Stimulated activated CD4-positive, alpha-beta T cell treated with anti-CD3 and anti-CD28 coated beads, Interleukin-1b, Interleukin-23, amount 100 ng/mL, for 24 hours (primary cell): ENCODE results near the gene SYVN1.
"Not testable (repeated sequence)": the region's sequence is repeated elsewhere in the genome, so short reads cannot be mapped to it uniquely, and the experiment has no call there.

ENCODE experiments used
- DNase-seq, 4 experiments: peaks; one replicate each; pipeline ENCODE4 v3.0.0-alpha.2; 2020; ENCODE audit warnings: low read depth in 4 of 4, low spot score in 1 of 4

SYVN1 gene

DNA sequence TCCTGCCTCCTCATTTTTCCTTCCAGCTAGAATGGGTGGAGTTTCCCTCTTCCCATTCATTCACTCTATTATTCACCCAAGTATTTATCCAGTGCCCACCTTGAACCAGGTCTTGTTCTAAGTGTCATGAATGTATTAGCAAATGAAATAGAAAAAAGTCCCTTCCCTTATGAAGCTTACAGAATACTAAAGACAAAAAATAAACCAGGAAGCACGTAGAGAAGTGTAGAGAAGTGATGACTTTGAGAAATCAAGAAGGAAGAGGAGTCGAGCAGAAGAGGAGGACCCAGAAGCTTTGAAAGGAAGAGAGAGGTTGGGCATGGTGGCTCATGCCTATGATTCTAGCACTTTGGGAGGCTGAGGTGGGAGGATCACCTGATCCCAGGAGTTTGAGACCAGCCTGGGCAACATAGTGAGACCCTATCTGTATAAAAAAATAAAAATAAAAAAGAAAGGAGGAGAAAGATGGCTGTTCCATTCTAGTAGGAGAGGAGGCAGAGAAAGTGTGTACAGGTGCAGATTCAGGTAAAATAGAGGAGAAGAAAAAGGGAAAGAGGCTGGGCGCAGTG lies 17.1 kb upstream of the SYVN1 start:
- DNase-seq = no peak

GRCh38 chr11:65150509-65151299 lies 16.4 kb upstream of the SYVN1 start:
- no peak for DNase-seq

DNA sequence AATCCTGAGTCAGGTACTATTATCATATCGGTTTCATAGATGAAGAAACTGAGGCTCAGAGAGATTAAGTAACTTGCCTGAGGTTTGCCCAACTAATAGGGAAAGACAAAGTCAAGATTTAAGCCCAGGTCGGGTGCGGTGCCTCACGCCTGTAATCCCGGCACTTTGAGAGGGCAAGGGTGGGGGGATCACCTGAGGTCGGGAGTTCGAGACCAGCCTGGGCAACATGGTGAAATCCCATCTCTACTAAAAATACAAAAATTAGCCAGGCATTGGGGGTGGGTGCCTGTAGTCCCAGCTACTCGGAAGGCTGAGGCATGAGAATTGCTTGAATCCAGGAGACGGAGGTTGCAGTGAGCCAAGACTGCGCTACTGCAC lies 15.8 kb upstream of the SYVN1 start:
- not testable (repeated sequence) for DNase-seq

DNA sequence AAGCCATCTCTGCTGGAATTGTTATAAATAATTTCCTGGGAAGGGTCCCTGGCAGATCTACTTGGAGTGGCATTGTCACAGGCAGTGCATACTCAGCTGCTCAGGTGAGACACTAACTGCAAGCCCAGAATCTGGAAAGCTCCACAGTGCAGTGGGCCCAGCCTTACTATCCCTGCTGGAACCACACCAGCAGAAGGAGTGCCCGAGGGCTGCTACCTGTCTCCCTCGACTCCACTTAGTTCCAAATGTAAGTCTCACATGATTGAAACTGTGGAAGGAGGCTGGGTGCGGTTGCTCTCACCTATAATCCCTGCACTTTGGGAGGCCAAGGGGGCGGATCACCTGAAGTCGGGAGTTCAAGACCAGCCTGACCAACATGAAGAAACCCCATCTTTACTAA lies 14.3 kb upstream of the SYVN1 start:
- no peak for DNase-seq

DNA sequence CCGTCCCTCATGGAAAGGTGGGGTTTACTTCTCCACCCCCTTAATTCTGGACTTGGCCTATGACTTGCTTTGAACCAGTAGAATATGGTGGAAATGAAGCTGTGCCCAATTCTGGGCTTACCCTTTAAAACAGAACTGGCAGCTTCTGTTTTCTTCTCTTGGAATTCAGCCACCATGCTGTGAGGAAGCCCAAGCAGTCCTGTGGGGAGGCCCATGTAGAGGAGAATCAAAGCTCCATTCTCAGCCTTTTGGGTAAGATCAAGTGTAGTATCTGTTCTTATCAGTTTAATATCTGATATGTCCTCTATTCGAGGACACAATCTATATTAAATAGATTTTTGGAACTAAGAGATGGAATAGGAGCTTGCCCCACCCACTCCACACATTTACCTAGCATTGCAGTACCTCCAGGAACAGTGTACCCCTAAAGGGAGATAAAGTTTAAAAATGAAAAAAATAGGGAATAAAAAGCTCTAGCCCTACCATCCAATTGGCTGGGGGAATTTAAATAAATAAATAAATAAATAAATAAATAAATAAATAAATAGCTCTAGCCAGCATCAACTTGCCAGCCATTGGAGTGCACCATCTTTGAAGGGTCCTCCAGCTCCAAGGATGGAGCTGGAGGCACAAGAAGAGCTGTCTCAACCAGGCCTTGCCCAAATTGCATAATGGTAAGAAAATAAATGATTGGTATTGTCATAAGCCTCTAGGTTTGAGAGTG lies 13.2 kb upstream of the SYVN1 start:
- DNase-seq = no peak

DNA sequence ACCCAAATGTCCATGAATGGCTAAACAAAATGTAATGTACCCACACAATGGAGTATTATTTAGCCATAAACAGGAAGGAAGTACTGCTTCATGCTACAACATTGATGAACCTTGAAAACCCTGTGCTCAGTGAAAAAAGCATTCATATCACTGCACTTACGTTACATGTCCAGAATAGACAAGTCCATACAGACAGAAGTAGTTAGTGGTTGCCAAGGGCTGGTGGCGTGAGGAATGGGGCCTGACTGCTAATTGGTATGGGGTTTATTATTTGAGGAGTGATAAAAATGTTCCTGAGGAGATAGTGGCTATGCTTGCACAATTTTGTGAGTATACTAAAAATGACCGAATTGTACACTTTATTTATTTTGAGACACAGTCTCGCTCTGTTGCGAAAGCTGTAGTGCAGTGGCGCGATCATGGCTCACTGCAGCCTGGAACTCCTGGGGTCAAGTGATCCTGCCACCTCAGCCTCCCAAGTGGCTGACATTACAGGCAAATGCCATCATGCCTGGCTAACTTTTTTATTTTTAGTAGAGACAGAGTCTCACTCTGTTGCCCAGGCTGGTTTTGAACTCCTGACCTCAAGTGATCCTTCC lies 7.7 kb upstream of the SYVN1 start:
- DNase-seq = no peak

DNA sequence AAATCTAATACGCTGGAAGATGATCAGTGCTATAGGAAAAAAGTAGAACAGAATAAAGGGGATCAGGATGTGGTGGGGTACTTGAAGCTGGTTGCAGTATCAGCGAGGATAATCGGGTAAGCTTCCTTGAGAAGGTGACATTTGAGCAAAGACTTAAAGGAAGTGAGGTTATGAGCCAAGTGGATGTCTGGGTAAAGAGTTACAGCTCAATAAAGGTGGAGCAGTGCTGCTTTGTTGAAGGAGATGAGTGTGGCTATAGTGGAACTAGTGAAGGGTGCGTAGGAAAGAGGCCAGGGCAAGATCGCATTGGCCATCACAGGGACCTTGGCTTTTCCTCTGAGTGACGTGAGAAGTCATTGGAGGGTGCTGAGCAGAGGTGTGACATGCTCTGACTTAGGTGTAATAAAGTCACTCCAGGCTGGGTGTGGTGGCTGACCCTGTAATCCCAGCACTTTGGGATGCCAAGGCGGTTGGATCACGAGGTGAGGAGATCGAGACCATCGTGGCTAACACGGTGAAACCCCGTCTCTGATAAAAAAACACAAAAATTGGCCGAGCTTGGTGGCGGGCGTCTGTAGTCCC lies 2.3 kb upstream of the SYVN1 start:
- no peak for DNase-seq

DNA sequence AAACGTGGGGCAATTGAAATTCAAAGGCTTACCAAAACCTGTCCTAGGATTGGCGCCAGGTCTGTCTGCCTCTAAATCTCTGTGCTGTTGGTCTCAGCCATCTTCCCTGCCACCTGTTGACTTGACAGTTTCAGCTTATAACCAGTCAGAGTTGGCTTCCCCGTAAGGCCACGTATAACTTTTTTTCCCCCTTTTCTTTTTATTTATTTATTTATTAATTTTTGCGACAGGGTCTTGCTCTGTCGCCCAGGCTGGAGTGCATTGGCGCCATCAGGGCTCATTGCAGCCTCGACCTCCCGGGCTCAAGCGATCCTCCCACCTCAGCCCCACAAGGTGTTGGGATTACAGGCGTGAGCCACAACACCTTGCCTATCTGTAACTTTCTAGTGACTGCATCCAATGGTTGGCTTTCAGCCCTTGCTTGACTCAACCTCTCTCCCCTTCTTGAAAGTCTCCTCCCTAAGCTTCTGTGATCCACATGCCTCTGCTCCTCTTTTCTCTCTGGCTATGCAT lies 1.4 kb upstream of the SYVN1 start:
- no peak for DNase-seq

GRCh38 chr11:65134952-65135632 lies 773 bp upstream of the SYVN1 start:
- DNase-seq = peak in 3 of 4 experiments; percentile 61 to 75 (median 69)

DNA sequence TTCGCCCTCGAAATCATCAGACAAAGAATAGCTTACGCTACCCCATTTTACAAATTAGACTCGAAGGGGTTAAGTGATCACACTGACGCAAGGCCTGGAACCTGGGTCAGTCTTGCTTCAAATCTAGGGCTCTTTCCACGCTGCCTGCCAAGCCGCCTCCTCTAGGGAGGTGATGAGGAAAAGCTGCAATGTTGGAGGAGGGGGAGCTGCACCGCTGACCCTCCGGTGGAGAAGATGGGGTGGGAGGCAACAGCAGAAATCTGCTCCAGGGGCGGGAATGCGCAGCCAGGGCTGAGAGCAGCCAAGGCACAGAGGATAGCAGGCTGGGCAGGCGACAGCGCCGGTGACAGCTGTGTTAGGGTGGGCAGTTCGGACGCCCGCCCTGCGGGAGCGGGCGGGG lies 595 bp downstream of the SYVN1 start:
- DNase-seq = no peak

- DNase-seq = peak in 1 of 4 experiments; percentile 57
Observed at GRCh38 chr11:65132988-65133700, 1.2 kb downstream of the SYVN1 start.

GRCh38 chr11:65132238-65132987 lies 1.9 kb downstream of the SYVN1 start:
- DNase-seq = no peak

- no peak for DNase-seq
Observed at GRCh38 chr11:65131895-65132237, 2.5 kb downstream of the SYVN1 start.

GRCh38 chr11:65131417-65131776 lies 2.9 kb downstream of the SYVN1 start:
- DNase-seq = no peak

DNA sequence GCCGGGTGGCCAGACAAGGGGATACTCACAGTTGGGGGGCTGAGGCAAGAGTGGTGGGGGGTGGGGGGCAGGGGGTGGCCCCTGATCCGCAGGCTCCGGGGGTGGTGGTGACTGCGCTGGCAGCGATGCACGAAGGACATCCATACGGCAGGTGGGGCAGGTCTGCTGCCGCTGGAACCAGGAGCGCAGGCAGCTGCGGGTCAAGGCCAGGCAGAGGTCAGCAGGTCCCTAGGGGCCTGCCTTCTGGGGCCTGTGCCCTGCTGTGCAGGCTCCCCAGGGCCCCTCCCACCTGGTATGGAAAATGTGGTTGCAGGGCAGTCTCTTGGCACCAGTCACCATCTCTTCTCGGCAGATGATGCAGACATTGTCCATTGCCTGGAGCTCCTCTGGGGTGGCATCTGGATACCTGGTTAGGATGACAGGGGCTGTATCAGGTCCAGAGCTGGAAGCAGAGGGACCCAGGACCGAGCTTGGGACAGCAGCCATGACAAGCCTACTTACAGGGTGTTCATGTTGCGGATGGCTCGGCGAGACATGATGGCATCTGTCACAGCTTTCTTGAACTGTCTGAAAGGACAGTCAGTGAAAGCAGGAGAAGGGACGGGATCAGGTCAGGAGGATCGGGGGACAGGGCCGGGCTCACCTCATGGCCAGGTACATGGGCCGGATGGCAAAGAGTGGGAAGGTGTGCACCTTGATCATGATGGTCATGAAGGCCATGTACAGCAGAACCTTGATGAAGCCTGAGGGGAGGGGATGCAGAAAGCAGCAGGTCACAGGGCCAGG lies 3.5 kb downstream of the SYVN1 start:
- no peak for DNase-seq

GRCh38 chr11:65129649-65130441 lies 4.5 kb downstream of the SYVN1 start:
- no peak for DNase-seq

DNA sequence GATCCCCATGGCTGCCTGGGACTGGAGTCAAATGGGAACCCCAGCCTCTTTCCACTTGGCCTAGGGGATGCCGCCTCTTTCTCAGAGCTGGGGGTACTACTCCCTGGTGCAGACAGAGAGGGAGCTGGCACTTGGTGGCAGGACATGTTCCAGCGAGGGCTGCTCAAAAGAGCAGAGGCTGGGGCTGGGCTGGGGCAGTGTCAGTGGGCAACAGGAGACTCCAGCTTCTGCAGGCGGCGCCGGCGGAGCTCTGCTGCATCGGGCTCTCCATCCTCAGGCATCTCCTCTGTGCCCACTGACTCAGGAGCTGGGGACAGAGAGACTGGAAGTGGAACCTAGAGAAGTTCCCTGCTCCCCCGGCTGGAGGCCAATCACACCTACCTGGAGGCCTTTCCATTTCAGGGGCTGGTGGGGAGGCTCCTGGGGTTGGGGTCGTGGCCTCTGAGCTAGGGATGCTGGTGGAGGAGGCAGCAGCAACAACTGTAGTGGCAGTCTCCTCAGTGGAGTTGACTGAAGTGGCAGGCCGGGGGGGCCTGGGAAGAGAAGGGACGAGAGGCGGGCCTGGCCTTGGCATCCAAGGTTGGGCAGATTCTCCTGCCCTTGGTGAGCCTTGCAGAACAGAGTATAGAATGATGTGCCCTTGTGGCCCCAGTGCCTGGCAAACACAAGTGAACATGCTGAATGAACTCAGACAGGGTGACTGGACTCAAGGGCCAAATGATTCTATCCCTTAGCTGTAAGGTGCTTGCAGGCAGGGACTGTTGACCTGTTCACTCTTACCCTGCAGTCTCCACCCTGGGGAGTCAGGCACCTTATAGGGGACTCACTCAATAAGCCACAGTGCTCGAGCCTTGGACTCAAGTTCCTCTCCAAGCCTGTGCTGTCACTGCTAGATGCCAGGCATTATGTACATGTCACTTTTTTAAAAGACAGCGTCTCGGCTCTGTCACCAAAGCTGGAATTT lies 5.9 kb downstream of the SYVN1 start:
- DNase-seq = no peak
